SHP77 (cell line): Measurements from ENCODE around the gene AURKAIP1.

Source experiments
- DNase-seq, 2 experiments: peaks; one replicate each; lab custom pipeline; 2025; lab: John Stamatoyannopoulos, UW

AURKAIP1 gene

GRCh38 chr1:1332774-1333480 is 42.1 kb downstream of the AURKAIP1 start:
- no peak for DNase-seq

DNA sequence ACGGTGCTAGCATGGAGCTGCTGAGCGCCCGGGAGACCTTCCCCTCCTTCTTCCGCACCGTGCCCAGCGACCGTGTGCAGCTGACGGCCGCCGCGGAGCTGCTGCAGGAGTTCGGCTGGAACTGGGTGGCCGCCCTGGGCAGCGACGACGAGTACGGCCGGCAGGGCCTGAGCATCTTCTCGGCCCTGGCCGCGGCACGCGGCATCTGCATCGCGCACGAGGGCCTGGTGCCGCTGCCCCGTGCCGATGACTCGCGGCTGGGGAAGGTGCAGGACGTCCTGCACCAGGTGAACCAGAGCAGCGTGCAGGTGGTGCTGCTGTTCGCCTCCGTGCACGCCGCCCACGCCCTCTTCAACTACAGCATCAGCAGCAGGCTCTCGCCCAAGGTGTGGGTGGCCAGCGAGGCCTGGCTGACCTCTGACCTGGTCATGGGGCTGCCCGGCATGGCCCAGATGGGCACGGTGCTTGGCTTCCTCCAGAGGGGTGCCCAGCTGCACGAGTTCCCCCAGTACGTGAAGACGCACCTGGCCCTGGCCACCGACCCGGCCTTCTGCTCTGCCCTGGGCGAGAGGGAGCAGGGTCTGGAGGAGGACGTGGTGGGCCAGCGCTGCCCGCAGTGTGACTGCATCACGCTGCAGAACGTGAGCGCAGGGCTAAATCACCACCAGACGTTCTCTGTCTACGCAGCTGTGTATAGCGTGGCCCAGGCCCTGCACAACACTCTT is 42.8 kb downstream of the AURKAIP1 start:
- DNase-seq, result no peak

DNA sequence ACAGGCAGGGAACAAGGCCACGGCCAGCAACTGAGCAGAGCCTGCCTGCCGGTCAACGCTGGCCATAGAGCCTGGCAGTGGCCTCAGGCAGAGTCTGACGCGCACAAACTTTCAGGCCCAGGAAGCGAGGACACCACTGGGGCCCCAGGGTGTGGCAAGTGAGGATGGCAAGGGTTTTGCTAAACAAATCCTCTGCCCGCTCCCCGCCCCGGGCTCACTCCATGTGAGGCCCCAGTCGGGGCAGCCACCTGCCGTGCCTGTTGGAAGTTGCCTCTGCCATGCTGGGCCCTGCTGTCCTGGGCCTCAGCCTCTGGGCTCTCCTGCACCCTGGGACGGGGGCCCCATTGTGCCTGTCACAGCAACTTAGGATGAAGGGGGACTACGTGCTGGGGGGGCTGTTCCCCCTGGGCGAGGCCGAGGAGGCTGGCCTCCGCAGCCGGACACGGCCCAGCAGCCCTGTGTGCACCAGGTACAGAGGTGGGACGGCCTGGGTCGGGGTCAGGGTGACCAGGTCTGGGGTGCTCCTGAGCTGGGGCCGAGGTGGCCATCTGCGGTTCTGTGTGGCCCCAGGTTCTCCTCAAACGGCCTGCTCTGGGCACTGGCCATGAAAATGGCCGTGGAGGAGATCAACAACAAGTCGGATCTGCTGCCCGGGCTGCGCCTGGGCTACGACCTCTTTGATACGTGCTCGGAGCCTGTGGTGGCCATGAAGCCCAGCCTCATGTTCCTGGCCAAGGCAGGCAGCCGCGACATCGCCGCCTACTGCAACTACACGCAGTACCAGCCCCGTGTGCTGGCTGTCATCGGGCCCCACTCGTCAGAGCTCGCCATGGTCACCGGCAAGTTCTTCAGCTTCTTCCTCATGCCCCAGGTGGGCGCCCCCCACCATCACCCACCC is 43.7 kb downstream of the AURKAIP1 start, which contains the start of gene TAS1R3:
TAS1R3 (plus strand) TSS at position 213 of the 898 bp plus-strand sequence; CDS start at position 279, 66 bp downstream.
- DNase-seq, result peak in 1 of 2 experiments; percentile 34

DNA sequence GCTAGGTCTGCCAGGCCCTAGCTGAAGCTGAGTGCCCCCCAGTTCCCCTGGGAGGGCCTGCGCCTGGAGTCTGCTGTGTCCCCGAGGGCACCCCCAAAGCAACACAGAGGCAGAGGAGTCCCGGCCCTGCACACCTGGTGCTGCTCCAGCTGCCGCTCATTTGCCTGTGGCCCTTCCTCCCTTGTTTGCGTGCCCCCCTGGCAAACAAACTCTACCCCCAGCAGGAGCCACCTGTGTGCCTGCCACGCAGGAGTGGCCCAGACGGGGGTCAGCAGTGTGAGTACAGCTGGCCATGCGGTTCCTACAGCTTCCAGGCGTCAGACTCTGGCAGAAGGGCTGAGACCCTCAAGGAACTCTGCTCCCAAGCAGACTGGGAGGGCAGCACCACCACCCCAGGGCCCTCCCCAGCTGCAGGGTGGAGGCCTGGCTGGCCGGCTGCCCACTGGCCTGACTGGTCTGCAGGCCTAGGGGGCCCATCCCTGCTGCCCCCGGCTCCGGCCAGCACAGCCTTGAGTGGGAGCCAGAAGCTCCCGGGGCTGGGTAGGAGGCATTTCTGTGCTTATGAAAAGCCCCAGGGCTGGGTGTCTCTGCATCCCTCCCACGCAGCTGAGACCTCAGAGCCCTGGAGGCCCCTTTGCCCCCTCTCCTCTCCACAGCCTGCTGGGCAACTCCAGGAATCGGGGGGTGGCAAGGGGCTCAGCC is 44.5 kb downstream of the AURKAIP1 start:
- DNase-seq, result peak in 1 of 2 experiments; percentile 45

GRCh38 chr1:1329304-1330210 is 45.5 kb downstream of the AURKAIP1 start:
- no peak for DNase-seq

DNA sequence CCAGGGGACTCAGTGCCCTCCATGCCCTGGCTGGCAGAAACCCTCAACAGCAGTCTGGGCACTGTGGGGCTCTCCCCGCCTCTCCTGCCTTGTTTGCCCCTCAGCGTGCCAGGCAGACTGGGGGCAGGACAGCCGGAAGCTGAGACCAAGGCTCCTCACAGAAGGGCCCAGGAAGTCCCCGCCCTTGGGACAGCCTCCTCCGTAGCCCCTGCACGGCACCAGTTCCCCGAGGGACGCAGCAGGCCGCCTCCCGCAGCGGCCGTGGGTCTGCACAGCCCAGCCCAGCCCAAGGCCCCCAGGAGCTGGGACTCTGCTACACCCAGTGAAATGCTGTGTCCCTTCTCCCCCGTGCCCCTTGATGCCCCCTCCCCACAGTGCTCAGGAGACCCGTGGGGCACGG is 46.8 kb downstream of the AURKAIP1 start:
- no peak for DNase-seq

GRCh38 chr1:1327291-1327690 is 47.7 kb downstream of the AURKAIP1 start:
- DNase-seq, result no peak

DNA sequence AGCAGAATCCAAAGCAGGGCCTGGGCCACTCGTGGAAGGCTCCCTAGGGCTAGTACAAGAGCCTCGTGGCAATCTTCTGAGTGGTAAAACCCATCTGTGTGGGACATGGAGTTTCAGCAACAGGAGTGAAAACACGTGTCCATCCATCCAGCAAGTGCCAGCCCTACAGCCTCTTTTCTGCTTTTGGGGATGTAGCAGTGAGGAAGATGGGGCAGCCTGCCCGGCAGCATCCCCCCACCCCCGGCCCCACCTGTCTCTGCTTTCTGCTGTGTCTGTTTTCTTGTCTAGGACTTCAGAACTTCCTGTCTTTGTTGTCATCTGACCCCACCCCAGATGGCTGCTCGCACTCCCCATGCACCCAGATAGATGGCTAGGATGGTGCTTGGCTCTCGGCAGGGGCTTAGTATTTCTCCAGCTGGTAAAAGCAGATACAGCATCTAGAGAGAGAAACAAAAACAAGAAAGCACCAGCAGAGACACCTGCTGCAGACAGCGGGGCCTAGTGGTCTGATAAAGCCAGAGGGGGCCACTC is 48.9 kb downstream of the AURKAIP1 start:
- no peak for DNase-seq

DNA sequence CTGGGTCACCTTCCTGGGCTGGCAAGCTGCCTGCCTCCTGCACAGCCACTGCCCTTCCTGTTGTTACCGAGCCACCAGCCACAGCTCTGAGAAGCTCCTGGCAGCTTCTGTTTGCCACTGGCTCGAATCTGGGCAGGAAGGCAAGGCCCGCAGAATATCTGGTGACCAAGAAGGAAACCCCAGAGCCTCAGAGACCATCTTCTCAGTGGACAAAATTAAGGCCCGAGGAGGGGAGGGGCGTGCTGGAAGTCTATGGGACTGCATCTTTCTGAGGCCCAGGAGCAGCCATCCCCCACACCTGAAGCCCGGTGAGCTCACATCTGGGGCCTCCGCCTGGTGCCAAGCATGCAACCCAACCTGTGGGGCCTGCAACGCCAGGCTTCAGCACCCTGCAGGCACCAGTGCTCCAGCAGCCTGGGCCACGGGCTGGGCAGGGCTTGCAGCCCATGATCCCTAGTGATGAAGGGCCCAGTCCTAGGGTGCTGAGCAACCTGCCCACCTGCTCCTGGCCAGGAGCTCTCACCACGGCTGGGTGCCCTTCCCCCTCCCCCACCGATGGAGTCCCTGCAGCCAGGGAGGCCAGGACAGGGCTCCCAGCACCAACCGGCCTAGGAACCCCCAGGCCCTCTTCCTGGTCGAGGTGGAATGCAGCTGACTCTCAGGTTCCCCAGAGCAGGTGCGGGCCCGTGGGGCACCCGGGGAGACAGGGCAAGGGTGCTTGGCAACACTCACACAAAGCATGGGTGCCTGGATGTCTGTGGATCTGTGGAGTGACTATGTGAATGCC is 49.5 kb downstream of the AURKAIP1 start:
- no peak for DNase-seq

DNA sequence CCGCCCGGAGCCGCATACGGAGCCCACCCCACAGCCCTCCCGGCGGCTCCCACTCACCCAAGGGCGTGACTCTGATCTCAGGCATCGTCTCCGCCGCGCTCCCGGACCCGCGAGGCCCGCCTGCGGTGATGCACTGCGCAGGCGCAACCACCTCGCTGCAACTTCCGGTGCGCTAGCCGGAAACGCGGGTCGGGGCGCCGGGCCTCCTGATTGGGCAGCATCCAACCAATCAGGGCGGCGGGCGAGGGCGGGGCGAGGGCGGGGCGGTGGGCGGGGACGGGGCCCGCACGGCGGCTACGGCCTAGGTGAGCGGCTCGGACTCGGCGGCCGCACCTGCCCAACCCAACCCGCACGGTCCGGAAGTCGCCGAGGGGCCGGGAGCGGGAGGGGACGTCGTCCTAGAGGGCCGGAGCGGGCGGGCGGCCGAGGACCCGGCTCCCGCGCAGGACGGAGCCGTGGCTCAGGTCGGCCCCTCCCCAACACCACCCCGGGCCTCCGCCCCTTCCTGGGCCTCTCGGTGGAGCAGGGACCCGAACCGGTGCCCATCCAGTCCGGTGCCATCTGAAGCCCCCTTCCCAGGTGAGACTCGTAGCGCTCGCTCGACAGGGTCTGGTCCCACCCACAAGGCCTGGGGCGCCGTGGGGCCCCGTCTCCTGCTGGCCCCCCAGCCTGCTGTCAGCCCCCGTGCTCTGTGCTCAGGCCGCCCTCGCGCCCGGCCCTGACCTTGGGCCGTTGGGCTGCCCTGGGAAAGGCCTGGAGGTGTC is 50.3 kb downstream of the AURKAIP1 start, which contains the start of the genes CPTP and INTS11:
CPTP (plus strand) TSS at position 279 of the 764 bp plus-strand sequence. CDS start 2,109 bp downstream, outside the sequence.
INTS11 (minus strand) TSS at position 137 of the 764 bp plus-strand sequence; CDS start at position 85, 52 bp downstream.
- peak; percentile 79 to 85 for DNase-seq

GRCh38 chr1:1324084-1324523 is 50.9 kb downstream of the AURKAIP1 start:
- DNase-seq, result no peak
